T-helper 1 cell (primary cell): ENCODE results near the gene INPP5A.
"Not testable (repeated sequence)": the region's sequence is repeated elsewhere in the genome, so short reads cannot be mapped to it uniquely, and the experiment has no call there.

ENCODE experiments used
- DNase-seq, 5 donors: peaks; one replicate each; pipeline ENCODE4 v3.0.0-alpha.2; 2012 to 2020

The INPP5A gene

DNA sequence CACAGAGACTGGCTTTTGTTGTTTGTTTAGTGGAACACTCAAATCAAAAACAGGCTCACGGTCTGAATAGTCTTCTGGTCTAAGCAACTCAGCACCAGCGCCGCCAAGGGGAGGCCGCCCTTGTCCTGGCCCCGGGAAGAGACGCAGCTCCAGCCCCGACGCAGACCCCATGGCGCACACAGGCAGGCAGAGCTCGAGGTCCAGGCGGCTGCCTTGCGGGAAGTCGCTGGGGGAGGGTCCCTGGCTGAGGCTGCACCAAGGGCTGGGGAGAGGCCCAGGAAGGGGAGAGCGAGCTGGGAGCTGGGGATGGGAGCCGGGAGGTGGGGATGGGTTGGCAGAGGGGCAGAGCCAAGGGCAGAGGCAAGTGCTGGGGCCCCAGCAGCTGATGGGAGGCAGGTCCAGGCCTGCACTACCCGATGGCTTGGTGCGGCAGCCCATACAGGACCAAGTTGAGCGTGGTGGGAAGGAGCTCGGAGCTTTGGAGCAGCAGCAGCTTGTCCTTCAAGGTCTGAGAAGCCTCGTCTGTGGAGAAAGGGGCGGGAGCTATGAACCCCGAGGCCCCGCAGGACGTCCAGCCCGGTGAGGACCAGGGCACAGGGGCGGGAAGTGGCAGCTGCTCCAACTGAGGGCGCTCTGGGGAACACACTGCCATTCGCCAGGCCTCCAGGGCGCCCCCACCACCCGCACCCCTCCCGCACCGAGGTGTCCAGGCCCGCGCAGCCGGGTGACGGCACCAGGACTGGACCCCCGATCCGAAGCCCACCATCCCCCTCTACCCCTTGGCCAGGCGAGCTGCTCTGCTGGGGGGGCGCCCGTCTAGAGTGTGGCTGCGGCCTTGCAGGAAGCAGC lies 271.0 kb downstream of the INPP5A start:
- DNase-seq, result peak in 1 of 5 donors; percentile 6

GRCh38 chr10:132809232-132810140 lies 271.9 kb downstream of the INPP5A start:
- no peak for DNase-seq

GRCh38 chr10:132810141-132810806 lies 272.7 kb downstream of the INPP5A start:
- no peak for DNase-seq

DNA sequence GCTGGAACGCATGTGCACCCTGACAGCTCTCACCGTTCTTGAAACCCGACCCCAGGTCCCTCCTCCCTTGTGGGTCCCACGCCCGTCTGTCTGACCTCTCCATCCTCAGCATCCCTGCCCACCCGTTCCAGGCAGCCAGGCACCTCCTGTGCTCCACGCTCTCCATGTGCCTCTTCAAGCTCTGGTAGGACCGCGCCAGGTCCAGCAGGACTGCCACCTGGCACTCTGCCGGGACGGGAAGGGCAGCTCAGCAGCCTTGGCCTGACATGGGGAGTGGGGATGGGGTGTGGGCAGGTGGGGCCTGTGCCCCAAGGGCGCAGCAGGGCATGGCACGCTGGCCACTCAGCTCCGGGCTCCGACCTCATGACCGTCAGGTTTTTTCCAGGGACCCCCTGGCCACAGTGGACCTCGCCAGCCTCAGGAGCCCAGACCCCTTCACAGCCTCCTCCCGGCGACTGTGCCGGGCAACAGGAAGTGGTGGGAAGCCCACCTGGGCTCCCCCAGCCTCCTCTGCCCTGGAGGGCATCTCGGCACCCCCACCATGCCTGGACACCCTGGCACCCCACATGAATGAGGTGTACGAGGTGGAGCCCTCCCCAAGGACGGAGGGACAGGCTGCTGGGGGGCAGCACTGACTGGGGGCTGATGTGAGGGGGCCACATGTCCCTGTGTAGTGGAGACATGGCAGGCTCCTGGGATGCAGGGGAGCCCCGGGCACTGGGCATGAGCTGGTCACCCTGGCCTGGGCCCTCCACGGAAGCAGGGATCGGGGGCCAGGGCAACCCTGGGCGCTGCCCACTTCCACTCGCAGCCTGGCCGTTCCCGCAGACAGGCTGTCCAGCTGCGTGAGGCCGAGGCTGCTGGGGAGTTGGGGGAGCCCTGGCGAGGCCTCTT lies 273.5 kb downstream of the INPP5A start:
- no peak for DNase-seq

- DNase-seq, result no peak
Observed at GRCh38 chr10:132811891-132812481, 274.4 kb downstream of the INPP5A start.

DNA sequence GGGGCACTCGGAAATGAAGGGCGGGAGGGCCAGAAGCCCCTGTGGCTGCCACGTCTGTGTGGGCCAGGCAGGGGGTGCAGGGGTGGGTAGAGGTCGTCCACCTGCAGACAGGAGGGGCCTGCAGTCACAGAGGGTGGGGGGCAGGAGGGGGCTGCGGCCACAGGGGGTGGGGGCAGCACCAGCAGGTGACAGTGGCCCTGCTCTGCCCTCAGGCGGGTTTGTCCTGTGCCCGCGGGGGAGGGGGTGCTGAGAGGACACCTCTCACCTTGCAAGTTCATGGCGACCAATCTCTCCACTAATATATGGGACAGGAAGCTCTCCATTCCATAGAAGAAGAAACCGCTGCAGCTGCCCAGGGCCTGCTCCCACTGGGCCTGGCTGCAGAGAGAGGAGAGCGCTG lies 274.9 kb downstream of the INPP5A start:
- no peak for DNase-seq

- no peak for DNase-seq
Observed at GRCh38 chr10:132813001-132813401, 275.4 kb downstream of the INPP5A start.

- no peak for DNase-seq
Observed at GRCh38 chr10:132813560-132814468, 276.2 kb downstream of the INPP5A start.

DNA sequence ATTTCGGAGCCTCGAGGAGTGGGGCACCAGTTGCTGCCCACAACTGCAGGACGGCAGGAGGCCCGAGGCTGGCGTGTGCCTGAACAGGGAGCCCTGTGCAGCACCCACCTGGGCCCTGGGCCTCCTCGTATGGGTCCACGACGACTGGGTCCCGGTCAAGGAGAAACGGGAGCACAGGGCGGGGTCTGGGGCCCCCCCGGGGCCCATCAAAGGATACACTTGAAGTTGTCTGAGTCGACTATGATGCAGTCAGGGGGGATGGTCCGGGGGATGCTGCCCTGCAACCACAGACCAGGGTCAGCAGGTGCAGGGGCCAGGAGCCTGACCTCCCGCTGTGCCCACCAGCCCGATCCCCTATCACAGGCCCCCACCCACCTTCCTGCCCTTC lies 276.9 kb downstream of the INPP5A start:
- DNase-seq, result no peak

DNA sequence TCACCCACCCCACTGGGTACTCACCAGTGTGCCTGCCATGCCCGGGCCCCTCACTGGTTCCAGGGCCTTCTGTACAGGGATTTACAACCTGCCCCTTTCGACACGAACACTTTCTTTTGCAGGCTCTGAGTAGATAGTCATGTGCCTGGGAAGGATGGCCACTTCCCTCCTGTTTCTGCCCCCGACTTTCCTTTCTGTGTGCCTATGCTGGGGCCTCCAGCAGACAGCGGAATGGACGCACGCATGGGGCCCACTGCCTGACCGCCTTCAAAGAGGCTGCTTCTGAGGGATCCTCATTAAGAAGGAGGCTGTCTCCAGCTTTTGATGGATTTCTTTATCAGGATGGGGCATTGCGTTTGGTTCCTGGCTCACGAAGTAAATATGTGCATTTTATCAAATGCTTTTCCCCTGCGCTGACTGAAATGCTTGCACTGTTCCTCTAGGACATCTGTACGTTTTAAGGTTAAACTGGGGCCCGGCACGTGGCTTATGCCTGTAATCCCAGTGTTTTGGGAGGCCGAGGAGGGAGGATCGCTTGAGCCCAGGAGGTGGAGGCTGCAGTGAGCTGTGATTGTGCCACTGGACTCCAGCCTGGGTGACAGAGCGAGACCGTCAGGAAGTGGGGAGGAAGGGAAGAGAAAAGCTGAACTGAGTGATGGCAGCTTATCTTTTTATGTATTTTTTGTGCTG lies 277.7 kb downstream of the INPP5A start:
- no peak for DNase-seq

- DNase-seq, result no peak
Observed at GRCh38 chr10:132816718-132817117, 279.1 kb downstream of the INPP5A start.

GRCh38 chr10:132817701-132818211 lies 280.2 kb downstream of the INPP5A start:
- no peak for DNase-seq

- no peak for DNase-seq
Observed at GRCh38 chr10:132820056-132820455, 282.5 kb downstream of the INPP5A start.

- DNase-seq, result not testable (repeated sequence)
Observed at GRCh38 chr10:132825783-132826523, 288.4 kb downstream of the INPP5A start.

GRCh38 chr10:132826524-132827422 lies 289.2 kb downstream of the INPP5A start:
- DNase-seq, result no peak

DNA sequence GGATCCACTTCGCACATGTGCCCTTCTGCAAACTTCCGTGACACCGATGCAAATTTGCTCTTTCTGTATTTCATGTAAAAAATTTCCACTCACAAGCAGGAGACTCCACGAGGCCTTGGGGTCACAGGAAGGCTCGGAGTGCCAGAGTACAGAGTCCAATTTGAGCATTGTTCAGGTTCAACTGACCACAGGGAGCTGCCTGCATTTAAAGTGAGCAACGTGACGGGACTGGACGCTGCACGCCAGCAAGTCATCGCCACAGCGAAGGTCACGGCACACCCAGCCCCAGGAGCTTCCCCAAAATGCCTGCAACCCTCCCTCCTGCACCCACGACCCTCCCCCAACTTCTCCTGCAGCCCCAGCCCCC lies 289.8 kb downstream of the INPP5A start:
- no peak for DNase-seq

- DNase-seq, result no peak
Observed at GRCh38 chr10:132827861-132828539, 290.4 kb downstream of the INPP5A start.
